Activated naive CD4-positive, alpha-beta T cell treated with anti-CD3 and anti-CD28 coated beads, Interleukin-2, amount 50 U/mL, for 24 hours (primary cell): ENCODE results near the gene PPARG.
"Not testable (repeated sequence)": the region's sequence is repeated elsewhere in the genome, so short reads cannot be mapped to it uniquely, and the experiment has no call there.

Experiments
- H3K27ac Mint-ChIP-seq: one replicate; pipeline ENCODE4 v1.8.0; 2021; ENCODE audit warnings: mild to moderate bottlenecking, mixed read lengths
- H3K27me3 Mint-ChIP-seq: one replicate; pipeline ENCODE4 v1.8.0; 2021; ENCODE audit warnings: mixed read lengths
- H3K36me3 Mint-ChIP-seq: one replicate; pipeline ENCODE4 v1.8.0; 2021; ENCODE audit warnings: mixed read lengths
- H3K4me1 Mint-ChIP-seq: one replicate; pipeline ENCODE4 v1.8.0; 2021; ENCODE audit warnings: mixed read lengths
- H3K4me3 Mint-ChIP-seq: one replicate; pipeline ENCODE4 v1.8.0; 2021; ENCODE audit warnings: mild to moderate bottlenecking, mixed read lengths
- H3K9me3 Mint-ChIP-seq: one replicate; pipeline ENCODE4 v1.8.0; 2021; ENCODE audit warnings: mixed read lengths

Gene PPARG

GRCh38 chr3:12268049-12268735, 20.7 kb upstream of the PPARG start:
- no peaks in the 10 kb centered on the region for H3K9me3 Mint-ChIP-seq
- H3K36me3 Mint-ChIP-seq = no peaks in the 10 kb centered on the region
- peaks cover 9% of the 10 kb centered on the region for H3K27me3 Mint-ChIP-seq
- H3K4me3 Mint-ChIP-seq = no peak overlapping the region
- no peaks in the 10 kb centered on the region for H3K4me1 Mint-ChIP-seq
- H3K27ac Mint-ChIP-seq = no peak overlapping the region

- Mint-ChIP-seq H3K4me1 (no peaks in the 10 kb centered on the region), H3K36me3 (no peaks in the 10 kb centered on the region), H3K9me3 (no peaks in the 10 kb centered on the region), H3K27me3 (peaks cover 13% of the 10 kb centered on the region), H3K27ac (no peak overlapping the region), H3K4me3 (no peak overlapping the region)
These were observed 17.9 kb upstream of the PPARG start for GRCh38 chr3:12270976-12271375.

- Mint-ChIP-seq H3K27me3 (peaks cover 15% of the 10 kb centered on the region), H3K36me3 (no peaks in the 10 kb centered on the region), H3K27ac (no peak overlapping the region), H3K9me3 (no peaks in the 10 kb centered on the region), H3K4me1 (no peaks in the 10 kb centered on the region), H3K4me3 (no peak overlapping the region)
These were observed 15.7 kb upstream of the PPARG start for GRCh38 chr3:12273045-12273695.

GRCh38 chr3:12275974-12276650, 12.8 kb upstream of the PPARG start:
- peaks cover 22% of the 10 kb centered on the region for H3K27me3 Mint-ChIP-seq
- H3K9me3 Mint-ChIP-seq = no peaks in the 10 kb centered on the region
- no peaks in the 10 kb centered on the region for H3K4me1 Mint-ChIP-seq
- H3K36me3 Mint-ChIP-seq = no peaks in the 10 kb centered on the region
- H3K27ac Mint-ChIP-seq = no peak overlapping the region
- no peak overlapping the region for H3K4me3 Mint-ChIP-seq

- H3K27ac Mint-ChIP-seq, H3K4me1 Mint-ChIP-seq, H3K4me3 Mint-ChIP-seq, H3K36me3 Mint-ChIP-seq, H3K9me3 Mint-ChIP-seq: not testable (repeated sequence)
- H3K27me3 Mint-ChIP-seq = peaks cover 25% of the 10 kb centered on the region
These were observed 12.0 kb upstream of the PPARG start for GRCh38 chr3:12276827-12277226.

GRCh38 chr3:12278566-12278965, 10.3 kb upstream of the PPARG start:
- no peaks in the 10 kb centered on the region for H3K36me3 Mint-ChIP-seq
- peak overlapping the region; percentile 82 for H3K27ac Mint-ChIP-seq
- H3K27me3 Mint-ChIP-seq = peaks cover 20% of the 10 kb centered on the region
- H3K4me3 Mint-ChIP-seq = no peak overlapping the region
- no peaks in the 10 kb centered on the region for H3K9me3 Mint-ChIP-seq
- no peaks in the 10 kb centered on the region for H3K4me1 Mint-ChIP-seq

- Mint-ChIP-seq H3K4me1 (no peaks in the 10 kb centered on the region), H3K27me3 (peaks cover 27% of the 10 kb centered on the region), H3K36me3 (no peaks in the 10 kb centered on the region), H3K27ac (no peak overlapping the region), H3K9me3 (no peaks in the 10 kb centered on the region), H3K4me3 (no peak overlapping the region)
These were observed 9.1 kb upstream of the PPARG start for GRCh38 chr3:12279591-12280326.

- Mint-ChIP-seq H3K4me1 (no peaks in the 10 kb centered on the region), H3K36me3 (no peaks in the 10 kb centered on the region), H3K27ac (no peak overlapping the region), H3K9me3 (no peaks in the 10 kb centered on the region), H3K4me3 (no peak overlapping the region), H3K27me3 (peaks cover 33% of the 10 kb centered on the region)
These were observed 8.5 kb upstream of the PPARG start for GRCh38 chr3:12280357-12280806.

GRCh38 chr3:12284591-12284990, 4.3 kb upstream of the PPARG start:
- Mint-ChIP-seq H3K36me3 (no peaks in the 10 kb centered on the region), H3K4me1 (peaks cover 7% of the 10 kb centered on the region), H3K27ac (no peak overlapping the region), H3K4me3 (no peak overlapping the region), H3K9me3 (no peaks in the 10 kb centered on the region), H3K27me3 (peaks cover 50% of the 10 kb centered on the region)

GRCh38 chr3:12285003-12285555, 3.8 kb upstream of the PPARG start:
- no peaks in the 10 kb centered on the region for H3K36me3 Mint-ChIP-seq
- H3K4me1 Mint-ChIP-seq = peaks cover 7% of the 10 kb centered on the region
- peaks cover 51% of the 10 kb centered on the region for H3K27me3 Mint-ChIP-seq
- no peaks in the 10 kb centered on the region for H3K9me3 Mint-ChIP-seq
- H3K27ac Mint-ChIP-seq = no peak overlapping the region
- no peak overlapping the region for H3K4me3 Mint-ChIP-seq

- not testable (repeated sequence) for H3K4me1 Mint-ChIP-seq, H3K4me3 Mint-ChIP-seq, H3K27ac Mint-ChIP-seq, H3K9me3 Mint-ChIP-seq, H3K36me3 Mint-ChIP-seq
- peaks cover 46% of the 10 kb centered on the region for H3K27me3 Mint-ChIP-seq
These were observed 3.1 kb upstream of the PPARG start for GRCh38 chr3:12285779-12286178.

GRCh38 chr3:12286504-12286903, 2.4 kb upstream of the PPARG start:
- H3K27me3 Mint-ChIP-seq = peaks cover 48% of the 10 kb centered on the region
- H3K4me3 Mint-ChIP-seq = no peak overlapping the region
- no peak overlapping the region for H3K27ac Mint-ChIP-seq
- H3K36me3 Mint-ChIP-seq = no peaks in the 10 kb centered on the region
- H3K9me3 Mint-ChIP-seq = no peaks in the 10 kb centered on the region
- H3K4me1 Mint-ChIP-seq = peaks cover 7% of the 10 kb centered on the region

- peaks cover 7% of the 10 kb centered on the region for H3K4me1 Mint-ChIP-seq
- H3K36me3 Mint-ChIP-seq = no peaks in the 10 kb centered on the region
- H3K4me3 Mint-ChIP-seq = peak overlapping the region; percentile 42
- H3K9me3 Mint-ChIP-seq = no peaks in the 10 kb centered on the region
- peaks cover 49% of the 10 kb centered on the region for H3K27me3 Mint-ChIP-seq
- H3K27ac Mint-ChIP-seq = no peak overlapping the region
These were observed 1.7 kb upstream of the PPARG start for GRCh38 chr3:12286927-12287726.

GRCh38 chr3:12287727-12288181, 1.1 kb upstream of the PPARG start:
- H3K4me1 Mint-ChIP-seq = peaks cover 7% of the 10 kb centered on the region
- H3K27me3 Mint-ChIP-seq = peaks cover 50% of the 10 kb centered on the region
- no peaks in the 10 kb centered on the region for H3K36me3 Mint-ChIP-seq
- no peak overlapping the region for H3K27ac Mint-ChIP-seq
- H3K4me3 Mint-ChIP-seq = no peak overlapping the region
- H3K9me3 Mint-ChIP-seq = no peaks in the 10 kb centered on the region

GRCh38 chr3:12289524-12289923, 654 bp downstream of the PPARG start:
- Mint-ChIP-seq H3K36me3 (no peaks in the 10 kb centered on the region), H3K4me1 (peaks cover 7% of the 10 kb centered on the region), H3K9me3 (no peaks in the 10 kb centered on the region), H3K27me3 (peaks cover 41% of the 10 kb centered on the region), H3K4me3 (no peak overlapping the region), H3K27ac (no peak overlapping the region)
